Esophagus squamous epithelium (tissue), 5 donors: ENCODE measurements around the gene EHMT1. TPM values are rescaled to one million over a fixed set of nuclear protein-coding genes. Genes with fewer than 3 reads are reported as not detected.
"Not testable (repeated sequence)": the region's sequence is repeated elsewhere in the genome, so short reads cannot be mapped to it uniquely, and the experiment has no call there.

Experiments
- DNase-seq: peaks from one replicate; lab custom pipeline; 2025; lab: John Stamatoyannopoulos, UW
- H3K27ac ChIP-seq, 4 donors: fragments of 200-600 bp; sonication (generic); one replicate each; pipeline ENCODE4 v1.5.1; 2016 to 2019; ENCODE audit warnings: mild to moderate bottlenecking in 1 of 4
- H3K27me3 ChIP-seq, 4 donors: fragments of 200-600 bp; sonication (generic); 1 replicate in 3 of 4; 2 replicates in 1 of 4; pipeline versions ENCODE4 v1.5.1 to v1.6.0; 2017 to 2021; ENCODE audit warnings: antibody characterized with exemption in 1 of 4
- H3K36me3 ChIP-seq, 3 donors: fragments of 200-600 bp; sonication (generic); one replicate each; pipeline ENCODE4 v1.5.1; 2016 to 2019
- H3K4me1 ChIP-seq, 3 donors: fragments of 200-600 bp; sonication (generic); one replicate each; pipeline ENCODE4 v1.5.1; 2017 to 2019
- H3K4me3 ChIP-seq, 4 donors: fragments of 200-600 bp; sonication (generic); 1 replicate in 3 of 4; 2 replicates in 1 of 4; pipeline ENCODE4 v1.5.1; 2016 to 2019; ENCODE audit warnings: mild to moderate bottlenecking in 2 of 4, moderate library complexity in 1 of 4
- H3K9me3 ChIP-seq, 3 donors: fragments of 200-600 bp; sonication (generic); one replicate each; pipeline ENCODE4 v1.5.1; 2016 to 2019
- CTCF ChIP-seq, 6 experiments: fragments of 450-650 bp in 4 of 6; fragments of 200-600 bp in 2 of 6; sonication (generic) in 2 of 6; IDR thresholded peaks; one replicate each; pipeline ENCODE4 v1.5.1; 2016 to 2019; ENCODE audit warnings: antibody characterized with exemption in 6 of 6, mild to moderate bottlenecking in 4 of 6, moderate library complexity in 4 of 6
- POLR2A ChIP-seq, 4 donors: fragments of 450-650 bp; IDR thresholded peaks; one replicate each; pipeline ENCODE4 v1.6.1; 2017; ENCODE audit warnings: antibody characterized with exemption in 4 of 4, mild to moderate bottlenecking in 4 of 4, moderate library complexity in 3 of 4
- WGBS, 2 donors: methylation state at CpG; one replicate each; pipeline ENCODE4 v1.1.5; 2018; 5-methylcytosine and 5-hydroxymethylcytosine counted together
- intact Hi-C: fragments of 100-400 bp; cut with DNase I; formaldehyde crosslinking; loops from one replicate; pipeline ENCODE4 v1.15.0; 2022
- small RNA-seq, 4 donors: library from RNA; depleted of rRNA; stranded (forward); fragments of <200 nt; gene quantifications; one replicate each; pipeline ENCODE3, GENCODE V24; 2016
- total RNA-seq, 4 donors: library from RNA; depleted of rRNA; stranded (reverse); fragments of >200 nt; gene quantifications; one replicate each; pipeline ENCODE4 v1.1.0, GENCODE V29; 2016
- donor health status: DM: yes; HTN: yes; CAD: no.

The EHMT1 gene
- total RNA-seq, 4 donors from 2014 or later: 42.8 to 87.0 (median 65.0) TPM

GRCh38 chr9:137880976-137881530 lies 262.2 kb downstream of the EHMT1 start:
- WGBS, 2 donors: 63% methylated on average over 4 of the region's 10 CpGs; no CpG with 5 or more reads in 1 of the 2 donors
- intact Hi-C loops: no loop called here

GRCh38 chr9:137881591-137882505 lies 263.0 kb downstream of the EHMT1 start:
- intact Hi-C loops: no loop called here
- no peak overlapping the region for H3K27ac ChIP-seq
- no peaks in the 10 kb centered on the region for H3K36me3 ChIP-seq
- no peak for DNase-seq
- peaks cover 0 to 53% (median 0%) of the 10 kb centered on the region in 4 donors for H3K27me3 ChIP-seq
- H3K4me3 ChIP-seq: no peak overlapping the region
- no peak for TF ChIP-seq POLR2A (IDR thresholded peaks at IDR 0.05)
- no peak for TF ChIP-seq CTCF (IDR thresholded peaks at IDR 0.05)
- H3K4me1 ChIP-seq: peaks cover 0 to 10% (median 7%) of the 10 kb centered on the region in 3 donors
- H3K9me3 ChIP-seq: no peaks in the 10 kb centered on the region
- WGBS, 2 donors: 49 to 64% methylated on average over 10 of the region's 19 CpGs

More at GRCh38 chr9:137880976-137881530, 262.2 kb downstream of the EHMT1 start:
- peaks cover 0 to 61% (median 0%) of the 10 kb centered on the region in 4 donors for H3K27me3 ChIP-seq
- H3K27ac ChIP-seq: no peak overlapping the region
- no peaks in the 10 kb centered on the region for H3K36me3 ChIP-seq
- no peak overlapping the region for H3K4me3 ChIP-seq
- no peaks in the 10 kb centered on the region for H3K9me3 ChIP-seq
- DNase-seq: no peak
- peaks cover 0 to 10% (median 7%) of the 10 kb centered on the region in 3 donors for H3K4me1 ChIP-seq
- TF ChIP-seq POLR2A (IDR thresholded peaks at IDR 0.05) (no peak), CTCF (IDR thresholded peaks at IDR 0.05) (no peak)

GRCh38 chr9:137882506-137882821 lies 263.7 kb downstream of the EHMT1 start:
- Histone ChIP-seq H3K4me1 (peaks cover 0 to 10% (median 7%) of the 10 kb centered on the region in 3 donors), H3K4me3 (no peak overlapping the region), H3K27me3 (peaks cover 0 to 47% (median 0%) of the 10 kb centered on the region in 4 donors), H3K9me3 (no peaks in the 10 kb centered on the region), H3K36me3 (no peaks in the 10 kb centered on the region), H3K27ac (no peak overlapping the region)
- intact Hi-C loops: no loop called here
- WGBS, 2 donors: 69 to 77% methylated on average over 5 to 10 of the region's 10 CpGs
- TF ChIP-seq POLR2A (IDR thresholded peaks at IDR 0.05) (no peak), CTCF (IDR thresholded peaks at IDR 0.05) (no peak)
- DNase-seq: no peak

- no CpG with 5 or more reads among the region's 6 CpGs for WGBS, 2 donors
- intact Hi-C loops, H3K4me1 ChIP-seq, H3K36me3 ChIP-seq, DNase-seq, H3K9me3 ChIP-seq, H3K4me3 ChIP-seq, H3K27ac ChIP-seq: not testable (repeated sequence)
- H3K27me3 ChIP-seq: peaks cover 0 to 32% (median 0%) of the 10 kb centered on the region in 4 donors
Measured at GRCh38 chr9:137883977-137884376, 265.2 kb downstream of the EHMT1 start.

- H3K27me3 ChIP-seq: peaks cover 0 to 26% (median 0%) of the 10 kb centered on the region in 4 donors
- WGBS, 2 donors: 29 to 30% methylated on average over 4 to 5 of the region's 7 CpGs
- H3K36me3 ChIP-seq, DNase-seq, H3K27ac ChIP-seq, H3K4me1 ChIP-seq, H3K4me3 ChIP-seq, H3K9me3 ChIP-seq, intact Hi-C loops: not testable (repeated sequence)
Measured at GRCh38 chr9:137884547-137884946, 265.7 kb downstream of the EHMT1 start.

- WGBS, 2 donors: no CpG with 5 or more reads among the region's 12 CpGs
- peaks cover 0 to 20% (median 0%) of the 10 kb centered on the region in 4 donors for H3K27me3 ChIP-seq
- intact Hi-C loops, DNase-seq, H3K9me3 ChIP-seq, H3K4me3 ChIP-seq, H3K36me3 ChIP-seq, H3K4me1 ChIP-seq, H3K27ac ChIP-seq: not testable (repeated sequence)
Measured at GRCh38 chr9:137885121-137885520, 266.3 kb downstream of the EHMT1 start.

Small RNA genes lying within 50 kb of the gene (small RNA-seq; reads per million reads assigned to genes)
- gene MIR602: 0 reads per million in 4 donors
- 0 reads per million in 4 donors for gene RF00017

Other genes with a start within 250 kb of the EHMT1 start
- 10 to 100 TPM in 2 of 4 donors, 1 to 10 TPM in 2; 2.8 to 16.8 (median 9.1) TPM for gene EXD3, start 195.8 kb upstream of the EHMT1 start, total RNA-seq
- 1 to 10 TPM; 2.1 to 7.4 (median 4.8) TPM for gene NOXA1, start 195.6 kb upstream of the EHMT1 start, total RNA-seq
- gene ENTPD8, start 177.6 kb upstream of the EHMT1 start, total RNA-seq: not detected
- 10 to 100 TPM; 16.2 to 38.1 (median 20.6) TPM for gene NSMF, start 159.7 kb upstream of the EHMT1 start, total RNA-seq
- gene PNPLA7, start 68.6 kb upstream of the EHMT1 start, total RNA-seq: 1 to 10 TPM in 2 of 4 donors, under 1 TPM in 2; 0.61 to 3.4 (median 0.91) TPM
- 10 to 100 TPM; 31.6 to 48.6 (median 37.1) TPM for gene MRPL41, start 67.1 kb upstream of the EHMT1 start, total RNA-seq
- 10 to 100 TPM; 13.4 to 32.2 (median 21.7) TPM for gene DPH7, start 40.1 kb upstream of the EHMT1 start, total RNA-seq
- 10 to 100 TPM; 17.5 to 28.8 (median 25.2) TPM for gene ZMYND19, start 28.5 kb upstream of the EHMT1 start, total RNA-seq
- 100 to 1,000 TPM in 2 of 4 donors, 10 to 100 TPM in 2; 53.3 to 121 (median 89.6) TPM for gene ARRDC1, start 13.3 kb upstream of the EHMT1 start, total RNA-seq